Stomach smooth muscle (tissue), 2 donors: ENCODE measurements around the gene USP49.
A peak's percentile ranks its signal among the peaks of the same experiment; 100 is the strongest.

ENCODE experiments used
- H3K27ac ChIP-seq: one replicate; pipeline ENCODE4 v1.7.0; 2013; ENCODE audit warnings: mild to moderate bottlenecking, low read length, inconsistent platforms
- H3K27me3 ChIP-seq, 2 donors: one replicate each; pipeline ENCODE4 v1.7.0; 2013; ENCODE audit warnings: low read length in 2 of 2; ENCODE audit not compliant: insufficient read depth in 2 of 2, control insufficient read depth in 1 of 2
- H3K36me3 ChIP-seq, 2 donors: one replicate each; pipeline ENCODE4 v1.7.0; 2013; ENCODE audit warnings: low read length in 2 of 2; ENCODE audit not compliant: control insufficient read depth in 2 of 2, insufficient read depth in 2 of 2
- H3K4me1 ChIP-seq: one replicate; pipeline ENCODE4 v1.7.0; 2013; ENCODE audit warnings: low read length; ENCODE audit not compliant: control insufficient read depth, insufficient read depth
- H3K4me3 ChIP-seq, 2 donors: one replicate each; pipeline ENCODE4 v1.7.0; 2013; ENCODE audit warnings: low read length in 2 of 2
- H3K9ac ChIP-seq, 2 donors: one replicate each; pipeline ENCODE4 v1.7.0; 2013; ENCODE audit warnings: low read length in 2 of 2, mild to moderate bottlenecking in 1 of 2
- H3K9me3 ChIP-seq, 2 donors: one replicate each; pipeline ENCODE4 v1.7.0; 2013; ENCODE audit warnings: low read length in 2 of 2; ENCODE audit not compliant: control insufficient read depth in 2 of 2
- donor health status: healthy.
- donor health status: Pancreatic carcinoma.

The USP49 gene

GRCh38 chr6:41779336-41779735 lies 115.8 kb downstream of the USP49 start:
- no peaks in the 10 kb centered on the region for H3K27me3 ChIP-seq
- no peaks in the 10 kb centered on the region for H3K9me3 ChIP-seq
- H3K27ac ChIP-seq: no peak overlapping the region
- peak overlapping the region; percentile 62 to 79 for H3K4me3 ChIP-seq
- peaks cover 19% of the 10 kb centered on the region for H3K4me1 ChIP-seq
- peak overlapping the region; percentile 64 to 76 for H3K9ac ChIP-seq
- peaks cover 14 to 24% of the 10 kb centered on the region in 2 donors for H3K36me3 ChIP-seq

- peaks cover 19% of the 10 kb centered on the region for H3K4me1 ChIP-seq
- peak overlapping the region; percentile 62 to 79 for H3K4me3 ChIP-seq
- H3K27ac ChIP-seq: no peak overlapping the region
- H3K9ac ChIP-seq: peak overlapping the region in 1 of 2 donors; percentile 64
- H3K9me3 ChIP-seq: no peaks in the 10 kb centered on the region
- H3K36me3 ChIP-seq: peaks cover 17 to 27% of the 10 kb centered on the region in 2 donors
- no peaks in the 10 kb centered on the region for H3K27me3 ChIP-seq
Measured at GRCh38 chr6:41778895-41779294, 116.3 kb downstream of the USP49 start.

- Histone ChIP-seq H3K9me3 (no peaks in the 10 kb centered on the region), H3K27ac (no peak overlapping the region), H3K36me3 (peaks cover 17 to 29% of the 10 kb centered on the region in 2 donors), H3K4me1 (peaks cover 19% of the 10 kb centered on the region), H3K4me3 (no peak overlapping the region), H3K9ac (no peak overlapping the region), H3K27me3 (no peaks in the 10 kb centered on the region)
Measured at GRCh38 chr6:41777551-41778285, 117.5 kb downstream of the USP49 start.

GRCh38 chr6:41775293-41775882 lies 119.8 kb downstream of the USP49 start:
- Histone ChIP-seq H3K9me3 (no peaks in the 10 kb centered on the region), H3K27ac (no peak overlapping the region), H3K9ac (no peak overlapping the region), H3K4me3 (no peak overlapping the region), H3K27me3 (no peaks in the 10 kb centered on the region), H3K36me3 (peaks cover 25 to 45% of the 10 kb centered on the region in 2 donors), H3K4me1 (peaks cover 7% of the 10 kb centered on the region)

GRCh38 chr6:41774841-41775240 lies 120.3 kb downstream of the USP49 start:
- H3K27me3 ChIP-seq: no peaks in the 10 kb centered on the region
- peaks cover 25 to 48% of the 10 kb centered on the region in 2 donors for H3K36me3 ChIP-seq
- no peak overlapping the region for H3K27ac ChIP-seq
- H3K4me1 ChIP-seq: peaks cover 7% of the 10 kb centered on the region
- H3K9ac ChIP-seq: no peak overlapping the region
- no peaks in the 10 kb centered on the region for H3K9me3 ChIP-seq
- no peak overlapping the region for H3K4me3 ChIP-seq

- H3K9ac ChIP-seq: no peak overlapping the region
- peaks cover 12% of the 10 kb centered on the region for H3K4me1 ChIP-seq
- H3K9me3 ChIP-seq: no peaks in the 10 kb centered on the region
- no peak overlapping the region for H3K27ac ChIP-seq
- H3K4me3 ChIP-seq: no peak overlapping the region
- H3K27me3 ChIP-seq: no peaks in the 10 kb centered on the region
- H3K36me3 ChIP-seq: peaks cover 25 to 38% of the 10 kb centered on the region in 2 donors
Measured at GRCh38 chr6:41771058-41771983, 123.9 kb downstream of the USP49 start.

- H3K9ac ChIP-seq: no peak overlapping the region
- H3K27ac ChIP-seq: no peak overlapping the region
- H3K4me1 ChIP-seq: peaks cover 12% of the 10 kb centered on the region
- peaks cover 22 to 35% of the 10 kb centered on the region in 2 donors for H3K36me3 ChIP-seq
- H3K9me3 ChIP-seq: no peaks in the 10 kb centered on the region
- H3K27me3 ChIP-seq: no peaks in the 10 kb centered on the region
- no peak overlapping the region for H3K4me3 ChIP-seq
Measured at GRCh38 chr6:41770381-41771057, 124.7 kb downstream of the USP49 start.

- Histone ChIP-seq H3K9me3 (no peaks in the 10 kb centered on the region), H3K27ac (no peak overlapping the region), H3K4me3 (no peak overlapping the region), H3K36me3 (peaks cover 11 to 25% of the 10 kb centered on the region in 2 donors), H3K4me1 (peaks cover 12% of the 10 kb centered on the region), H3K27me3 (no peaks in the 10 kb centered on the region), H3K9ac (no peak overlapping the region)
Measured at GRCh38 chr6:41769376-41769775, 125.8 kb downstream of the USP49 start.

- H3K4me1 ChIP-seq: peaks cover 12% of the 10 kb centered on the region
- H3K36me3 ChIP-seq: peaks cover 8 to 22% of the 10 kb centered on the region in 2 donors
- H3K27ac ChIP-seq: no peak overlapping the region
- H3K9me3 ChIP-seq: no peaks in the 10 kb centered on the region
- H3K4me3 ChIP-seq: no peak overlapping the region
- no peak overlapping the region for H3K9ac ChIP-seq
- H3K27me3 ChIP-seq: no peaks in the 10 kb centered on the region
Measured at GRCh38 chr6:41768545-41769308, 126.4 kb downstream of the USP49 start.
